ENCODE data around the gene CARD8. TPM values are rescaled to one million over a fixed set of nuclear protein-coding genes. Genes with fewer than 3 reads are reported as not detected.
"Not testable (repeated sequence)": the region's sequence is repeated elsewhere in the genome, so short reads cannot be mapped to it uniquely, and the experiment has no call there.

CARD8 gene
- total RNA-seq, 2 experiments from 2014 or later, result 180 to 185 TPM

- Mint-ChIP-seq H3K4me1 (ENCODE audit: low read depth) (peaks cover 8% of the 10 kb centered on the region), H3K4me3 (no peak overlapping the region), H3K27me3 (ENCODE audit: low read depth) (peaks cover 5% of the 10 kb centered on the region), H3K27ac (no peak overlapping the region), H3K36me3 (ENCODE audit: low read depth) (no peaks in the 10 kb centered on the region), H3K9me3 (ENCODE audit: insufficient read depth) (no peaks in the 10 kb centered on the region)
- DNase-seq, result no peak
- ChIA-PET POLR2A (no interaction called here), CTCF (interaction anchor here (0.9 to 3.7 kb wide), 7 partner anchors 13 to 72 kb away, joined by 3 to 40 read pairs (median 5); partner anchors contain the start of gene ZNF114)
- ATAC-seq, result no peak
These were observed 34.7 kb upstream of the CARD8 start for GRCh38 chr19:48290401-48290770.

DNA sequence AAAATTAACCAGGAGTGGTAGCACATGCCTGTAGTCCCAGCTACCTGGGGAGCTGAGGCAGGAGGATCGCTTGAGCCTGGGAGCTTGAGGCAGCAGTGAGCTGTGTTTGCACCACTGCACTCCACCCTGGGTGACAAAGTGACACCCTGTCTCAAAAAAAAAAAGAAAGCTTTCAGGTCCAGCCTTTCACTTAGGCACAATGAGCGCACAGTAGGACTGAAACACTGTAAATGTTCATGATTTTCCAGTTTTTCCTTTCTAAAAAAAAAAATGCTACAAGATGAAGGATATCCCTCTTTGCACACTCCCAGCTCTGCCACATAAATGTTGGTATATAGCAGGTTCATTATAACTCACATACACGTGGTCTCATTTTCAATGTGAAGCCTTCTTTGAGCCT, 32.0 kb upstream of the CARD8 start:
- H3K27ac Mint-ChIP-seq, result no peak overlapping the region

DNA sequence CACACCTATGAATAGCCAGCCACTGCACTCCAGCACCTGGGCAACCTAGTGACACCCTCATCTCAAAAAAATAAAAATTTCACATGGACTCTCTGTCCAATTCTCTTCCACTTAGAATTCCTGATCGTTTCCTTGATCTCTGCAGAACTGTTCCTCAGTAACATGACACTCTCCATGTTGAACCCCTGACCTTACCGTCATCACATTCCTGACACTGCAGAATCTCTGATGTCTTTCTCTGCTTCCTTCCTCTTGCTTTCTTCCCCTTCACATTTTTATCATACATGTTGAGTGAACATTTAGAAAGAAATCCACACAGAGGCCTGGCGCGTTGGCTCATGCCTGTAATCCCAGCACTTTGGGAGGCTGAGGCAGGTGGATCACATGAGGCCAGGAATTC, 29.2 kb upstream of the CARD8 start:
- POLR2A ChIA-PET, result interaction anchor here (0.6 kb wide), 1 partner anchor 838 kb away, joined by 4 read pairs; no protein-coding TSS in a partner anchor
- Mint-ChIP-seq H3K27ac (no peak overlapping the region), H3K27me3 (ENCODE audit: low read depth) (peaks cover 7% of the 10 kb centered on the region), H3K4me1 (ENCODE audit: low read depth) (no peaks in the 10 kb centered on the region), H3K4me3 (no peak overlapping the region), H3K36me3 (ENCODE audit: low read depth) (peaks cover 2% of the 10 kb centered on the region), H3K9me3 (ENCODE audit: insufficient read depth) (no peaks in the 10 kb centered on the region)
- DNase-seq (no peak), ATAC-seq (no peak)
- CTCF ChIA-PET, result interaction anchor here (1.3 kb wide), 1 partner anchor 18 kb away, joined by 4 read pairs; no protein-coding TSS in a partner anchor

More for the DNA sequence above, 32.0 kb upstream of the CARD8 start:
- H3K4me1 Mint-ChIP-seq (ENCODE audit: low read depth), result peaks cover 8% of the 10 kb centered on the region
- CTCF ChIA-PET, result interaction anchor here (0.9 to 1.8 kb wide), 2 partner anchors 21 to 27 kb away, joined by 3 to 8 read pairs; no protein-coding TSS in a partner anchor
- ATAC-seq (no peak), DNase-seq (no peak)
- POLR2A ChIA-PET, result no interaction called here
- peaks cover 2% of the 10 kb centered on the region for H3K36me3 Mint-ChIP-seq (ENCODE audit: low read depth)
- no peaks in the 10 kb centered on the region for H3K9me3 Mint-ChIP-seq (ENCODE audit: insufficient read depth)
- peaks cover 7% of the 10 kb centered on the region for H3K27me3 Mint-ChIP-seq (ENCODE audit: low read depth)
- no peak overlapping the region for H3K4me3 Mint-ChIP-seq

DNA sequence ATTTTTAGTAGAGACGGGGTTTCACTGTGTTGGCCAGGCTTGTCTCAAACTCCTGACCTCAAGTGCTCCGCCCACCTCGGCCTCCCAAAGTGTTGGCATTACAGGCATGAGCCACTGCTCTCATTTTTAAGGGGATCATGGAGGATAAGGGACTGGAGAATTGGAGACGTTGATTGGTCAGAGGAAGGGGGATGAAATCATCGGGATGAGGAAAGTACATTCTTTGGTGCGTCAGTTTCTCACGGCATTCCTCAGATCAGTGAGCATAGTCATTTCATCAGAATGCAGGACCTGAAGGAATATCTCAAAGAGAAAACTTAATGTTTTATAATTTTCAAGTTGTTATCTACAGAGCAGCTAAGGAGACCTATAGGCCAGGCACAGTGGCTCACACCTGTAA, 28.2 kb upstream of the CARD8 start:
- POLR2A ChIA-PET, result no interaction called here
- peaks cover 2% of the 10 kb centered on the region for H3K36me3 Mint-ChIP-seq (ENCODE audit: low read depth)
- no peak overlapping the region for H3K4me3 Mint-ChIP-seq
- no peak for ATAC-seq
- H3K27me3 Mint-ChIP-seq (ENCODE audit: low read depth), result peaks cover 7% of the 10 kb centered on the region
- no peak overlapping the region for H3K27ac Mint-ChIP-seq
- DNase-seq, result no peak
- no peaks in the 10 kb centered on the region for H3K9me3 Mint-ChIP-seq (ENCODE audit: insufficient read depth)
- CTCF ChIA-PET, result interaction anchor here (1.3 kb wide), 1 partner anchor 17 kb away, joined by 4 read pairs; no protein-coding TSS in a partner anchor
- no peaks in the 10 kb centered on the region for H3K4me1 Mint-ChIP-seq (ENCODE audit: low read depth)

DNA sequence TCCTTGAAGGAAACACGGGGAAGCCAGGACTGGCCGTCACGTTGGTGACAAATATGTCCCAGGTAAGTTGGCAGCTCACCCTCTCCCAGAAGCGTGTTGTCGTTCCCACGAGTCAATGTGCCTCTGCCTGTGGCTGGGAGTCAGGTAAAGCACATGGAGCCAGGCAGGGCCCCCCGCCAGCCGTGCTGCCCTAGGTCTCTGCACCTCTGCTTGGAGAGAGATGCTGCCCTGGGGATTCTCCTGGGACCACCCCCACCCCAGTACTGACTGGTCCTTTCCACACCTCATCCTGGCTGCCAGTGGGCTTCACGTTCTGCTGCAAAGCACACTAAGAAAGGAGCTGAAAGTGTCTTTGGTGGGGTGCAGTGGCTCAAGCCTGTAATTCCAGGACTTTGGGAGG, 24.0 kb upstream of the CARD8 start:
- Mint-ChIP-seq H3K9me3 (ENCODE audit: insufficient read depth) (no peaks in the 10 kb centered on the region), H3K36me3 (ENCODE audit: low read depth) (no peaks in the 10 kb centered on the region), H3K27me3 (ENCODE audit: low read depth) (no peaks in the 10 kb centered on the region), H3K4me1 (ENCODE audit: low read depth) (no peaks in the 10 kb centered on the region), H3K4me3 (no peak overlapping the region), H3K27ac (no peak overlapping the region)
- ChIA-PET POLR2A (no interaction called here), CTCF (interaction anchor here (2.0 kb wide), 1 partner anchor 13 kb away, joined by 4 read pairs; no protein-coding TSS in a partner anchor)
- DNase-seq, result no peak
- no peak for ATAC-seq

DNA sequence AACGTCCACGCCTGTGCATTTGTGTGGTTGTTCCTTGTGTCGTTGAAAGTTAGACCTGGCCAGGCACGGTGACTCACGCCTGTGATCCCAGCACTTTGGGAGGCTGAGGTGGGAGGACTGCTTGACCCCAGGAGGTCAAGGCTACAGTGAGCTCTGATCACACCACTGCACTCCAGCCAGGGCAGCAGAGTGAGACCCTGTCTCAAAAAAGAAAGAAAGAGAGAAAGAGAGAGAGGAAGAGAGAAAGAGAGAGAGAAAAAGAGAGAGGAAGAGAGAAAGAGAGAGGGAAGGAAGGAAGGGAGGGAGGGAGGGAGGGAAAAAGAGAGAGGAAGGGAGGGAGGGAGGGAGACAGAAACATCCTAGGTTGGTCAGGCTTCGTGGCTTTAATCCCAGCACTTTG, 19.2 kb upstream of the CARD8 start:
- H3K27me3 Mint-ChIP-seq (ENCODE audit: low read depth), result peaks cover 4% of the 10 kb centered on the region
- POLR2A ChIA-PET, result no interaction called here
- H3K27ac Mint-ChIP-seq, result no peak overlapping the region
- CTCF ChIA-PET, result no interaction called here
- no peak for ATAC-seq
- H3K4me1 Mint-ChIP-seq (ENCODE audit: low read depth), result peaks cover 18% of the 10 kb centered on the region
- no peaks in the 10 kb centered on the region for H3K9me3 Mint-ChIP-seq (ENCODE audit: insufficient read depth)
- H3K4me3 Mint-ChIP-seq, result no peak overlapping the region
- no peaks in the 10 kb centered on the region for H3K36me3 Mint-ChIP-seq (ENCODE audit: low read depth)
- no peak for DNase-seq

DNA sequence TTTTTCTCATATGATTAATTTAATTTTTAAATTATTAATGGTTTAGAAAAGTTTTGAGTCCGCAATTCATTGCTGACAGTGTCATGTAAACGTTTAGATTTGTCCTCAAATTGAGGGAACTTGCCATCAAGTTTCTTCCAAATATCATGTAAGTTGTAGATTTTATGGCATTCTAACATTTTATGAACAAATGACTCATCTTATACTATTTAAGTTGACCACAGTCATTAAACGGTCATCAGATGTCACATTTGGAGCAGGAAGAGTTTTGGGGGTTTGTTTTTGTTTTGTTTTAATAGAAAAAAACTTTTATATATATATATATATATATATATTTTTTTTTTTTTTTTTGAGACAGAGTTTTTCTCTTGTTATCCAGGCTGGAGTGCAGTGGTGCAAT, 18.5 kb upstream of the CARD8 start:
- CTCF ChIA-PET, result interaction anchor here (1.4 to 3.1 kb wide), 3 partner anchors 10 to 60 kb away, joined by 3 to 23 read pairs (median 5); no protein-coding TSS in a partner anchor
- H3K27ac Mint-ChIP-seq, result no peak overlapping the region
- H3K9me3 Mint-ChIP-seq (ENCODE audit: insufficient read depth), result no peaks in the 10 kb centered on the region
- H3K4me3 Mint-ChIP-seq, result no peak overlapping the region
- peaks cover 9% of the 10 kb centered on the region for H3K27me3 Mint-ChIP-seq (ENCODE audit: low read depth)
- peaks cover 22% of the 10 kb centered on the region for H3K4me1 Mint-ChIP-seq (ENCODE audit: low read depth)
- DNase-seq (no peak), ATAC-seq (no peak)
- no peaks in the 10 kb centered on the region for H3K36me3 Mint-ChIP-seq (ENCODE audit: low read depth)
- POLR2A ChIA-PET, result no interaction called here

DNA sequence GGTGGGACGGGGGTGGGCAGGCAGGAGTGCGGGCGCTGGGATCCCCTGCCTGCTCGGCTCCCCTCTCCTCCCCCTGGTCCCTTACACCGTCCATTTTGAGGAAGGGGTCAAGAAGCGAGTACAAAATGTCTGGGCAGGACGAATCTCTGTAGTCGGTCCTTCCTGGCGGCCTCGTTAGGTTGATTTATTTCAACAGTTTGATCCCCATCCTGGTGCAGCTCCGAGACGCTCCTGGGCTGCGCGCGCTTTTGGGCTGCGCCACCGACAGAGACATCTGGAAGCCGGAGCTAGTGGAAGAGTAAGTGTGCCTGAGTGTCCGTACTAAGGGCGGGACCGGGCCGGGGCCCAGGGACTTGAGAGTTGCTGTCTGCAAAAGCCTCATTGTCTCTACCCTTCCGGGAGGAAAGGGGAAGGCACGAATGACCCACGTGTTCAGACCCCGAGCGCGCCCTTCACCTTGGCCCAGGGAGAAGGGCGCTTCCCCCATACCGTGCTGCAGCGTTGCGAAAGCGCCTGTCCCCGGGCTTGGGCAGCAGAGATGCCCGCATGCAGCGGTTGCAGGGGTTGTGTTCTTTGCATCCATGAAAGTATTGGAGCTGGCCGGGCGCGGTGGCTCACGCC, 15.9 kb upstream of the CARD8 start:
- DNase-seq (peak; percentile 31), ATAC-seq (peak; percentile 59)
- Mint-ChIP-seq H3K4me1 (ENCODE audit: low read depth) (peaks cover 26% of the 10 kb centered on the region), H3K9me3 (ENCODE audit: insufficient read depth) (no peaks in the 10 kb centered on the region), H3K27me3 (ENCODE audit: low read depth) (peaks cover 9% of the 10 kb centered on the region), H3K4me3 (peak overlapping the region; percentile 77), H3K36me3 (ENCODE audit: low read depth) (no peaks in the 10 kb centered on the region), H3K27ac (peak overlapping the region; percentile 66)
- POLR2A ChIA-PET, result interaction anchor here (0.7 kb wide), 1 partner anchor 10 kb away, joined by 3 read pairs; no protein-coding TSS in a partner anchor
- CTCF ChIA-PET, result interaction anchor here (1.1 to 3.1 kb wide), 4 partner anchors 11 to 63 kb away, joined by 6 to 23 read pairs (median 10); no protein-coding TSS in a partner anchor

DNA sequence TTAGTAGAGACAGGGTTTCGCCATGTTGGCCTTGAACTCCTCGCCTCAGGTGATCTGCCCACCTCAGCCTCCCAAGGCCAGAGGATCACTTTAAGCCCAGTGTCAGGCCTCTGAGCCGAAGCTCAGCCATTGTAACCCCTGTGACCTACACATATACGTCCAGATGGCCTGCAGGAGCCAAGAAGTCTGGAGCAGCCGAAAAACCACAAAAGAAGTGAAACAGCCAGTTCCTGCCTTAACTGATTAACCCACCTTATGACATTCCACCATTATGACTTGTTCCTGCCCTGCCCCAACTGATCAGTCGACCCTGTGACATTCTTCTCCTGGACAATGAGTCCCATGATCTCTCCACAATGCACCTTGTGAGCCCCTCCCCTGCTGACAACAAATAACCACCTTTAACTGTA, 13.9 kb upstream of the CARD8 start:
- ATAC-seq; H3K36me3 Mint-ChIP-seq (ENCODE audit: low read depth); DNase-seq; H3K27ac Mint-ChIP-seq; H3K9me3 Mint-ChIP-seq (ENCODE audit: insufficient read depth); POLR2A ChIA-PET: not testable (repeated sequence)
- H3K4me1 Mint-ChIP-seq (ENCODE audit: low read depth), result peaks cover 28% of the 10 kb centered on the region
- peaks cover 10% of the 10 kb centered on the region for H3K27me3 Mint-ChIP-seq (ENCODE audit: low read depth)
- CTCF ChIA-PET, result interaction anchor here (0.9 to 4.2 kb wide), 8 partner anchors 8 to 122 kb away, joined by 3 to 40 read pairs (median 4); partner anchors contain the start of gene KDELR1
- H3K4me3 Mint-ChIP-seq, result peak overlapping the region; percentile 37

DNA sequence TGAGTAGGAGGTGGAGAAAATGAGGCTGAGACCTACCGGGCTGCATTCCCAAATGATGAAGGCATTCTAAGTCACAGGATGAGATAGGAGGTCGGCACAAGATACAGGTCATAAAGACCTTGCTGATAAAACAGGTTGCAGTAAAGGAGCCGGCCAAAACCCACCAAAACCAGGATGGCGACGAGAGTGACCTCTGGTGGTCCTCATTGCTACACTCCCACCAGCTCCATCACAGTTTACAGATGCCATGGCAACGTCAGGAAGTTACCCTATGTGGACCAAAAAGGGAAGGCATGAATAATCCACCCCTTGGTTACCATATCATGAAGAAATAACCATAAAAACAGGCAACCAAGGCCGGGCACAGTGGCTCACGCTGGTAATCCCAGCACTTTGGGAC, 9.6 kb upstream of the CARD8 start:
- H3K9me3 Mint-ChIP-seq (ENCODE audit: insufficient read depth), result not testable (repeated sequence)
- CTCF ChIA-PET, result interaction anchor here (1.2 to 1.7 kb wide), 5 partner anchors 10 to 319 kb away, joined by 4 to 9 read pairs (median 6); partner anchors contain the start of gene CARD8
- H3K27me3 Mint-ChIP-seq (ENCODE audit: low read depth), result peaks cover 12% of the 10 kb centered on the region

GRCh38 chr19:48260359-48260714, 4.6 kb upstream of the CARD8 start:
- H3K4me1 Mint-ChIP-seq (ENCODE audit: low read depth), result peaks cover 40% of the 10 kb centered on the region
- not testable (repeated sequence) for H3K9me3 Mint-ChIP-seq (ENCODE audit: insufficient read depth); H3K27me3 Mint-ChIP-seq (ENCODE audit: low read depth); ATAC-seq; DNase-seq
- CTCF ChIA-PET, result interaction anchor here (0.6 to 3.0 kb wide), 21 partner anchors 11 to 616 kb away, joined by 3 to 27 read pairs (median 5); partner anchors contain the start of genes KDELR1 and PLA2G4C
- peak overlapping the region; percentile 98 for H3K27ac Mint-ChIP-seq
- POLR2A ChIA-PET, result interaction anchor here (0.7 to 4.6 kb wide), 6 partner anchors 11 to 90 kb away, joined by 3 to 47 read pairs (median 4); partner anchors contain the start of genes LIG1 and ZSWIM9
- H3K36me3 Mint-ChIP-seq (ENCODE audit: low read depth), result peaks cover 14% of the 10 kb centered on the region
- peak overlapping the region; percentile 83 for H3K4me3 Mint-ChIP-seq

More for the DNA sequence above, 9.6 kb upstream of the CARD8 start:
- POLR2A ChIA-PET, result interaction anchor here (0.7 kb wide), 1 partner anchor 16 kb away, joined by 3 read pairs; no protein-coding TSS in a partner anchor
- H3K4me3 Mint-ChIP-seq; ATAC-seq; H3K27ac Mint-ChIP-seq; DNase-seq; H3K36me3 Mint-ChIP-seq (ENCODE audit: low read depth): not testable (repeated sequence)
- H3K4me1 Mint-ChIP-seq (ENCODE audit: low read depth), result peaks cover 26% of the 10 kb centered on the region

DNA sequence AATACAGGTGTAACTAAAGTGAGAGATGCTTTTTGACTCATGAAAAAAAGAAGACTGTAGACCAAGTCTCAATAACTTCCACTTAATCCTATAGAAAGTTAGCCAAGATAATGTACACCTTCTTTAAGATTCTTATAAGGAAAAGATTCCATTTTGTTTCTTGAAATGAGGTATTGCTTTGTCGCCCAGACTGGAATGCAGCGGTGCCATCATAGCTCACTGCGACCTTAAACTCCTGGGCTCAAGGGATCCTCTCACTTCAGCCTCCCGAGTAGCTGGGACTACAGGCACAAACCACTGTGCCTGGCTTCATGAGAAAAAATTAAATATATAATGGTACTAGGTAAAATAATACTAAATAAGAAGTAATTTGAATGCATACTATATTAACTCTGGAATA, 3.3 kb upstream of the CARD8 start:
- not testable (repeated sequence) for ATAC-seq; H3K9me3 Mint-ChIP-seq (ENCODE audit: insufficient read depth); DNase-seq; H3K27me3 Mint-ChIP-seq (ENCODE audit: low read depth)
- H3K4me3 Mint-ChIP-seq, result peak overlapping the region; percentile 80
- peaks cover 50% of the 10 kb centered on the region for H3K4me1 Mint-ChIP-seq (ENCODE audit: low read depth)
- ChIA-PET POLR2A (interaction anchor here (0.5 to 4.6 kb wide), 2 partner anchors 10 to 89 kb away, joined by 3 to 47 read pairs; no protein-coding TSS in a partner anchor), CTCF (interaction anchor here (0.8 to 3.0 kb wide), 3 partner anchors 9 to 18 kb away, joined by 3 to 23 read pairs (median 22); no protein-coding TSS in a partner anchor)
- H3K36me3 Mint-ChIP-seq (ENCODE audit: low read depth), result peaks cover 20% of the 10 kb centered on the region
- H3K27ac Mint-ChIP-seq, result peak overlapping the region; percentile 96
